A549 treated with DMSO at 1 μM for 4 hours (cell line): ENCODE data around the gene ACVR2A. TPM values are rescaled to one million over a fixed set of nuclear protein-coding genes. Genes with fewer than 3 reads are reported as not detected.

Experiments
- total RNA-seq: library from RNA; stranded (reverse); fragments of 200-300 nt; extraction: Qiagen RNA extraction; gene quantifications from 5 replicates; pipeline ENCODE4 v1.2.3, GENCODE V29; 2022; ENCODE audit warnings: low read depth

The ACVR2A gene
- total RNA-seq: 3.5 to 4.3 TPM (median 4.1 TPM) in 5 replicates

GRCh38 chr2:147844697-147845410 is at the start of gene ACVR2A:
Gene ACVR2A (plus strand): TSS chr2:147845029. CDS start chr2:147845153, 124 bp downstream.

Other genes starting within 250 kb of the ACVR2A start
- gene ORC4, start 175.7 kb downstream of the ACVR2A start, total RNA-seq: 26.0 to 43.0 TPM (median 35.7 TPM) in 5 replicates
- gene MBD5, start 176.1 kb downstream of the ACVR2A start, total RNA-seq: 5.2 to 6.7 TPM (median 6.5 TPM) in 5 replicates